AG04449 (cell line): ENCODE data around the gene PARD3B.

Source experiments
- CTCF ChIA-PET: fragments of 350-600 bp; formaldehyde crosslinking; extraction: SDS; loops from one replicate; lab custom pipeline; 2021; ENCODE audit warnings: antibody characterized with exemption; lab: Yijun Ruan, JAX
- POLR2A ChIA-PET: fragments of 400-600, 350-600 bp; formaldehyde crosslinking; extraction: SDS; loops from one replicate; lab custom pipeline; 2020; ENCODE audit warnings: antibody characterized with exemption, inconsistent platforms; lab: Yijun Ruan, JAX
- DNase-seq: peaks from one replicate; pipeline ENCODE4 v3.0.0-alpha.2; 2010; ENCODE audit warnings: low read depth, low spot score
- H3K4me3 ChIP-seq: 2 replicates; pipeline ENCODE4 v1.5.1; 2011; ENCODE audit warnings: low read depth, mild to moderate bottlenecking, control low read depth, low read length
- TF ChIP-seq, protein P1 (sequence below): IDR thresholded peaks from one replicate; pipeline ENCODE4 v1.5.1; 2011; ENCODE audit warnings: mild to moderate bottlenecking, moderate library complexity, low read length, control low read depth, inconsistent platforms; ENCODE audit not compliant: insufficient read depth; ENCODE audit errors: missing control alignments

PARD3B gene

DNA sequence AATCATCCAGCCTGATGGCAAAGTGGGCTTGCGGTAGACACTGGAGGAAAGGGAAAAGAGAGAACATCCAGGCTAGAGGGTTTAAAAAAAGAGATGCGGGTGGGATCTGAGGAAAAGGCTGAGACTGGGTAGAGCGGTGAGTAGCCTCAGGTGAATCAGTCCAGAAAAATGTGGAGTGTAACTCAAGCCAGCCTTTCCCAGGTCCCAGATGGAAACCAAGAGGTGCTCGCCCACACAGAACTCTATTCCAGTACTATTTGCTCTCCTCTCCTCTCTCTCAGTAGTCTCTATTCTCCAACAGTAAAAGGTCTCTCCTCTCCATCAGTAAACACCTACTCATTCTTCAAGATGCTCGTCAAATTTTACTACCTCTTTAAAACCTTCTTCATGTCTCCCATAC, 1098.7 kb downstream of the PARD3B start:
- ChIA-PET POLR2A (no interaction called here), CTCF (interaction anchor here (1.0 kb wide), 1 partner anchor 32 kb away, joined by 6 read pairs; no protein-coding TSS in a partner anchor)
- TF ChIP-seq, protein P1, sequence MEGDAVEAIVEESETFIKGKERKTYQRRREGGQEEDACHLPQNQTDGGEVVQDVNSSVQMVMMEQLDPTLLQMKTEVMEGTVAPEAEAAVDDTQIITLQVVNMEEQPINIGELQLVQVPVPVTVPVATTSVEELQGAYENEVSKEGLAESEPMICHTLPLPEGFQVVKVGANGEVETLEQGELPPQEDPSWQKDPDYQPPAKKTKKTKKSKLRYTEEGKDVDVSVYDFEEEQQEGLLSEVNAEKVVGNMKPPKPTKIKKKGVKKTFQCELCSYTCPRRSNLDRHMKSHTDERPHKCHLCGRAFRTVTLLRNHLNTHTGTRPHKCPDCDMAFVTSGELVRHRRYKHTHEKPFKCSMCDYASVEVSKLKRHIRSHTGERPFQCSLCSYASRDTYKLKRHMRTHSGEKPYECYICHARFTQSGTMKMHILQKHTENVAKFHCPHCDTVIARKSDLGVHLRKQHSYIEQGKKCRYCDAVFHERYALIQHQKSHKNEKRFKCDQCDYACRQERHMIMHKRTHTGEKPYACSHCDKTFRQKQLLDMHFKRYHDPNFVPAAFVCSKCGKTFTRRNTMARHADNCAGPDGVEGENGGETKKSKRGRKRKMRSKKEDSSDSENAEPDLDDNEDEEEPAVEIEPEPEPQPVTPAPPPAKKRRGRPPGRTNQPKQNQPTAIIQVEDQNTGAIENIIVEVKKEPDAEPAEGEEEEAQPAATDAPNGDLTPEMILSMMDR, result no peak
- no peak overlapping the region for H3K4me3 ChIP-seq
- no peak for DNase-seq

GRCh38 chr2:205646680-205647079, 1101.4 kb downstream of the PARD3B start:
- H3K4me3 ChIP-seq, result no peak overlapping the region
- no peak for DNase-seq
- TF ChIP-seq, protein P1, result no peak
- POLR2A ChIA-PET, result no interaction called here
- CTCF ChIA-PET, result no interaction called here

DNA sequence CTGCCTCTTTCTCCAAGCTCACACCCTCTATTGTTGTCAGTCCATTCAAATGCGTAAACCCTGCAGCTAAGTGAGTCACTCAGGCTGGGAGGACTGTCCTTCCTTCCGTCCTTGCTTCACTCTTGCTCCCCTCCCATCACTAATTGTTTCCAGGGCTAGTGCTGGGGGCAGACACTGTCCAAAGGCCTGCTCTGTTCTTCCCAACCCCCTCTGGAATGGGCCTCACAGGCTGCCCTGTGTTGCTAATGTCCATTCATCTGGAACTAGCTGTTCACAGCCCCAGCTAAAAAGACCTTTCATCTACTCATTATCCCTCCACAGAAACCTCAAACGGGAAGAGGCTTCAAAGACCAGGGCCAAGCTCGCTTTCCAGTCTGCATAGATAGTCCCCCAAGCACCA, 1105.2 kb downstream of the PARD3B start:
- no peak for DNase-seq
- ChIA-PET CTCF (no interaction called here), POLR2A (interaction anchor here (0.8 to 1.2 kb wide), 2 partner anchors 10 to 32 kb away, joined by 3 read pairs; partner anchors contain the start of gene NRP2)

DNA sequence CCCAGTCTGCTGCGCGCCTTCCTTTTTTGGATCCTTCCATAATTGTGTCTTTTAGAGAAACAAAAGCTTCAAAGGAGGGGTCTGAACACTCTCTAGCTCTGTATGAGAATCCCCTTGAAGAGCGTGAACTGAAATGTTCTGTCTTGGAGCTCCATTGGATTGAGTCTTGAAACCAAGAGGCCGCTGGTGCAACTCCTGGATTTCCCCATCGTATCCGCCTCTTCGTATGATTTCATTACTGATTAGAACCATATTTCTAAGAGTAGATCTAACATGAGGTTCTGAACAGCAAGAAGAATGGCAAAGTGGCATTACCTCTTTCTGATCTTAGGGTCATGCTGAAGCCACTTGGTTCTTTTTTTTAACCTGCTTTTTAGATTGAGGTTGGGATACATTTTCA, 1105.7 kb downstream of the PARD3B start:
- no peak for DNase-seq
- POLR2A ChIA-PET, result interaction anchor here (1.2 kb wide), 1 partner anchor 32 kb away, joined by 3 read pairs; the partner anchor contains the start of gene NRP2
- no peak overlapping the region for H3K4me3 ChIP-seq
- TF ChIP-seq, protein P1, result no peak
- CTCF ChIA-PET, result no interaction called here

More for the DNA sequence above, 1105.2 kb downstream of the PARD3B start:
- H3K4me3 ChIP-seq, result no peak overlapping the region
- TF ChIP-seq, protein P1, result no peak

- TF ChIP-seq, protein P1, result no peak
- CTCF ChIA-PET, result no interaction called here
- POLR2A ChIA-PET, result no interaction called here
Measured at GRCh38 chr2:205651719-205652118, 1106.4 kb downstream of the PARD3B start.

GRCh38 chr2:205654878-205655605, 1109.8 kb downstream of the PARD3B start:
- no peak overlapping the region for H3K4me3 ChIP-seq
- POLR2A ChIA-PET, result interaction anchor here (0.6 kb wide), 1 partner anchor 9 kb away, joined by 4 read pairs; no protein-coding TSS in a partner anchor
- CTCF ChIA-PET, result interaction anchor here (0.6 to 1.3 kb wide), 3 partner anchors 20 to 24 kb away, joined by 3 read pairs; no protein-coding TSS in a partner anchor
- TF ChIP-seq, protein P1, result no peak
- DNase-seq, result peak; percentile 56

More at GRCh38 chr2:205651719-205652118, 1106.4 kb downstream of the PARD3B start:
- H3K4me3 ChIP-seq, result no peak overlapping the region
- DNase-seq, result no peak
